ENCODE data around the gene WDR87. TPM values are rescaled to one million over a fixed set of nuclear protein-coding genes. Genes with fewer than 3 reads are reported as not detected.
A peak's percentile ranks its signal among the peaks of the same experiment; 100 is the strongest.
"Not testable (repeated sequence)": the region's sequence is repeated elsewhere in the genome, so short reads cannot be mapped to it uniquely, and the experiment has no call there.

Gene WDR87
- total RNA-seq, 1 donor from 2014 or later, result not detected

- ATAC-seq (ENCODE audit: poor library complexity), result peak; percentile 40
- DNase-seq, result peak; percentile 72
- intact Hi-C loops (cut with DNase I), result loop anchor here (5.0 to 10.0 kb wide), 2 partner anchors 185 to 422 kb away; no protein-coding TSS in a partner anchor
Observed at GRCh38 chr19:37902668-37903067, 3.7 kb downstream of the WDR87 start.

GRCh38 chr19:37899966-37900365 is 6.4 kb downstream of the WDR87 start:
- DNase-seq, result no peak
- intact Hi-C loops (cut with DNase I), result loop anchor here (5.0 to 10.0 kb wide), 4 partner anchors 187 to 425 kb away; no protein-coding TSS in a partner anchor
- ATAC-seq (ENCODE audit: poor library complexity), result no peak

- ATAC-seq (ENCODE audit: poor library complexity), result no peak
- intact Hi-C loops (cut with DNase I), result loop anchor here (5.0 kb wide), 2 partner anchors 198 to 333 kb away; no protein-coding TSS in a partner anchor
- DNase-seq, result no peak
Observed at GRCh38 chr19:37899453-37899852, 6.9 kb downstream of the WDR87 start.

GRCh38 chr19:37896180-37896579 is 10.2 kb downstream of the WDR87 start:
- peak; percentile 59 for ATAC-seq (ENCODE audit: poor library complexity)

GRCh38 chr19:37893845-37894575 is 12.4 kb downstream of the WDR87 start:
- intact Hi-C loops (cut with DNase I), result no loop called here
- DNase-seq, result no peak
- no peak for ATAC-seq (ENCODE audit: poor library complexity)

More at GRCh38 chr19:37896180-37896579, 10.2 kb downstream of the WDR87 start:
- no peak for DNase-seq
- intact Hi-C loops (cut with DNase I), result loop anchor here (5.0 kb wide), 2 partner anchors 201 to 336 kb away; no protein-coding TSS in a partner anchor

- ATAC-seq (ENCODE audit: poor library complexity), result no peak
- no peak for DNase-seq
- intact Hi-C loops (cut with DNase I), result no loop called here
Observed at GRCh38 chr19:37886571-37886970, 19.8 kb downstream of the WDR87 start.

GRCh38 chr19:37885392-37885791 is 21.0 kb downstream of the WDR87 start:
- no peak for ATAC-seq (ENCODE audit: poor library complexity)
- no peak for DNase-seq
- intact Hi-C loops (cut with DNase I), result no loop called here

GRCh38 chr19:37877147-37877546 is 29.2 kb downstream of the WDR87 start:
- ATAC-seq (ENCODE audit: poor library complexity), result no peak
- no peak for DNase-seq
- intact Hi-C loops (cut with DNase I), result no loop called here

GRCh38 chr19:37876032-37876431 is 30.4 kb downstream of the WDR87 start:
- intact Hi-C loops (cut with DNase I), result no loop called here
- no peak for ATAC-seq (ENCODE audit: poor library complexity)
- DNase-seq, result no peak

- ATAC-seq (ENCODE audit: poor library complexity) (no peak), DNase-seq (no peak)
- intact Hi-C loops (cut with DNase I), result no loop called here
Observed at GRCh38 chr19:37874784-37875183, 31.6 kb downstream of the WDR87 start.

- intact Hi-C loops (cut with DNase I), result no loop called here
- ATAC-seq (ENCODE audit: poor library complexity) (no peak), DNase-seq (no peak)
Observed at GRCh38 chr19:37872383-37872782, 34.0 kb downstream of the WDR87 start.

- DNase-seq (no peak), ATAC-seq (ENCODE audit: poor library complexity) (no peak)
- intact Hi-C loops (cut with DNase I), result no loop called here
Observed at GRCh38 chr19:37869766-37870340, 36.5 kb downstream of the WDR87 start.

GRCh38 chr19:37867831-37868230 is 38.6 kb downstream of the WDR87 start:
- intact Hi-C loops (cut with DNase I), result no loop called here
- no peak for DNase-seq
- ATAC-seq (ENCODE audit: poor library complexity), result no peak

- DNase-seq; ATAC-seq (ENCODE audit: poor library complexity); intact Hi-C loops (cut with DNase I): not testable (repeated sequence)
Observed at GRCh38 chr19:37865930-37866329, 40.5 kb downstream of the WDR87 start.

- ATAC-seq (ENCODE audit: poor library complexity), result no peak
- intact Hi-C loops (cut with DNase I), result no loop called here
- DNase-seq, result no peak
Observed at GRCh38 chr19:37864501-37864900, 41.9 kb downstream of the WDR87 start.

- intact Hi-C loops (cut with DNase I), result no loop called here
- DNase-seq (peak; percentile 61), ATAC-seq (ENCODE audit: poor library complexity) (peak; percentile 81)
Observed at GRCh38 chr19:37855098-37855497, 51.3 kb downstream of the WDR87 start.

GRCh38 chr19:37845932-37846331 is 60.5 kb downstream of the WDR87 start:
- intact Hi-C loops (cut with DNase I), result no loop called here

More at GRCh38 chr19:37845932-37846331, 60.5 kb downstream of the WDR87 start:
- no peak for DNase-seq
- no peak for ATAC-seq (ENCODE audit: poor library complexity)
